Endothelial cell of umbilical vein (primary cell): ENCODE results near the gene CEP89. TPM values are rescaled to one million over a fixed set of nuclear protein-coding genes. Genes with fewer than 3 reads are reported as not detected.
"Not testable (repeated sequence)": the region's sequence is repeated elsewhere in the genome, so short reads cannot be mapped to it uniquely, and the experiment has no call there.

Experiments used
- BruUV-seq: library from RNA; stranded (reverse); fragments of 400-500 nt; replicated peaks from 2 replicates; lab custom pipeline; 2021; lab: Mats Ljungman, UMichigan
- CTCF ChIA-PET: fragments of 300-600, 350-600 bp; sonication (Branson Sonifier 250); formaldehyde crosslinking; loops from one replicate; lab custom pipeline; 2021; ENCODE audit warnings: antibody characterized with exemption, inconsistent platforms; lab: Charles Lee
- POLR2A ChIA-PET: fragments of 300-600, 350-600 bp; sonication (Branson Sonifier 250); formaldehyde crosslinking; loops from one replicate; lab custom pipeline; 2021; ENCODE audit warnings: antibody characterized with exemption, inconsistent platforms; lab: Charles Lee
- DNase-seq: peaks from one replicate; pipeline ENCODE4 v3.0.0-alpha.2; 2011; ENCODE audit warnings: low read depth, low spot score
- FAIRE-seq: peaks from 2 replicates; lab custom pipeline; 2011; peaks lifted over from hg19 to GRCh38; lab: Jason Lieb, UNC
- H2AFZ ChIP-seq: 2 replicates; pipeline ENCODE4 v1.6.0; 2012; ENCODE audit warnings: low read depth, low read length, control low read depth, inconsistent platforms
- H3K27ac ChIP-seq: 2 replicates; pipeline ENCODE4 v1.5.1; 2011; ENCODE audit warnings: low read depth, mild to moderate bottlenecking, control low read depth, low read length, moderate library complexity; ENCODE audit not compliant: insufficient read depth
- H3K27me3 ChIP-seq, 2 experiments: 2 replicates each; pipeline versions ENCODE4 v1.6.0 to v1.6.1; 2011; ENCODE audit warnings: low read length in 2 of 2, mixed read lengths in 1 of 2; ENCODE audit not compliant: control insufficient read depth in 2 of 2, insufficient read depth in 2 of 2
- H3K36me3 ChIP-seq, 2 experiments: 2 replicates in 1 of 2; 3 replicates in 1 of 2; pipeline ENCODE4 v1.5.1; 2011; ENCODE audit warnings: low read length in 2 of 2, mild to moderate bottlenecking in 1 of 2, moderate library complexity in 1 of 2; ENCODE audit not compliant: control insufficient read depth in 2 of 2, insufficient read depth in 2 of 2; ENCODE audit errors: extremely low read depth in 1 of 2
- H3K4me1 ChIP-seq: 3 replicates; pipeline ENCODE4 v1.5.1; 2011; ENCODE audit warnings: mild to moderate bottlenecking, low read length; ENCODE audit not compliant: control insufficient read depth, insufficient read depth; ENCODE audit errors: extremely low read depth
- H3K4me2 ChIP-seq: 2 replicates; pipeline ENCODE4 v1.6.1; 2011; ENCODE audit warnings: low read length, control low read depth, mixed read lengths; ENCODE audit not compliant: insufficient read depth
- H3K4me3 ChIP-seq, 3 experiments: fragments of 200-600 bp in 1 of 3; sonication (generic), shearing (Covaris generic) in 1 of 3; replicated peaks in 1 of 3; 2 replicates each; pipeline ENCODE4 v1.5.1; 2011 to 2016; ENCODE audit warnings: control low read depth in 3 of 3, low read length in 3 of 3, mild to moderate bottlenecking in 2 of 3, inconsistent platforms in 1 of 3, low read depth in 1 of 3, moderate library complexity in 1 of 3; ENCODE audit not compliant: insufficient read depth in 1 of 3
- H3K79me2 ChIP-seq: 2 replicates; pipeline ENCODE4 v1.6.0; 2012; ENCODE audit warnings: low read length, inconsistent platforms; ENCODE audit not compliant: control insufficient read depth, insufficient read depth
- H3K9ac ChIP-seq: replicated peaks from 2 replicates; pipeline ENCODE3; 2011; ENCODE audit warnings: low read length, control low read depth; ENCODE audit not compliant: insufficient read depth; ENCODE audit errors: extremely low read depth
- H3K9me1 ChIP-seq: replicated peaks from 3 replicates; pipeline ENCODE4 v1.6.0; 2011; ENCODE audit warnings: mild to moderate bottlenecking, low read length; ENCODE audit not compliant: control insufficient read depth, insufficient read depth; ENCODE audit errors: extremely low read depth
- H3K9me3 ChIP-seq: replicated peaks from 2 replicates; pipeline ENCODE4 v1.5.1; 2012; ENCODE audit warnings: low read length, inconsistent platforms; ENCODE audit not compliant: control insufficient read depth, insufficient read depth
- H4K20me1 ChIP-seq: replicated peaks from 2 replicates; pipeline ENCODE3; 2011; ENCODE audit warnings: mild to moderate bottlenecking, low read length; ENCODE audit not compliant: control insufficient read depth, insufficient read depth; ENCODE audit errors: extremely low read depth
- JUN ChIP-seq: IDR thresholded peaks from 2 replicates; pipeline ENCODE4 v1.6.1; 2011; ENCODE audit warnings: borderline replicate concordance, low read depth; ENCODE audit not compliant: insufficient read length, insufficient read depth
- POLR2A ChIP-seq: IDR thresholded peaks from 2 replicates; pipeline ENCODE4 v1.6.1; 2012; ENCODE audit warnings: low read depth, mild to moderate bottlenecking, control low read depth, low read length
- dilution Hi-C: fragments of 300-500 bp; cut with MboI; formaldehyde crosslinking; loops from one replicate; pipeline ENCODE4 v1.15.0; 2019; ENCODE audit warnings: low sequenced_read_pairs; ENCODE audit not compliant: extremely low pct_ligation_motif_present
- intact Hi-C: fragments of 100-400 bp; cut with micrococcal nuclease; formaldehyde crosslinking; loops from one replicate; pipeline ENCODE4 v1.10.0; 2022
- polyA plus RNA-seq, 4 experiments: library from polyadenylated mRNA; depleted of rRNA in 3 of 4; stranded (reverse) in 3 of 4; unstranded in 1 of 4; fragments of >200 nt; gene quantifications; 2 replicates each; pipeline versions ENCODE4 v1.2.1 to v1.2.3, GENCODE V29; 2011 to 2012; ENCODE audit warnings: missing spikeins in 1 of 4
- total RNA-seq: library from RNA; stranded (reverse); gene quantifications from 2 replicates; pipeline ENCODE4 v1.2.3, GENCODE V29; 2021

The CEP89 gene
- total and polyA plus RNA-seq, 2 donors (not counting 3 experiments of a cell fraction or from before 2014, with no cell fraction given), result 25.1 to 46.2 TPM

GRCh38 chr19:32832094-32832493 lies 139.7 kb downstream of the CEP89 start:
- H4K20me1 ChIP-seq, DNase-seq, intact Hi-C loops, H3K36me3 ChIP-seq, H3K9me1 ChIP-seq, BruUV-seq, H3K27me3 ChIP-seq, H3K9me3 ChIP-seq, H3K4me3 ChIP-seq, CTCF ChIA-PET, dilution Hi-C loops, H3K9ac ChIP-seq, H2AFZ ChIP-seq, FAIRE-seq, H3K4me2 ChIP-seq, POLR2A ChIA-PET, H3K27ac ChIP-seq, H3K79me2 ChIP-seq, H3K4me1 ChIP-seq: not testable (repeated sequence)

GRCh38 chr19:32831611-32832010 lies 140.1 kb downstream of the CEP89 start:
- DNase-seq (no peak), FAIRE-seq (no peak)
- Histone ChIP-seq H3K9ac (no peak overlapping the region), H2AFZ (no peak overlapping the region), H3K4me3 (no peak overlapping the region), H3K4me2 (no peak overlapping the region), H3K36me3 (no peaks in the 10 kb centered on the region), H3K9me1 (no peaks in the 10 kb centered on the region), H3K79me2 (no peaks in the 10 kb centered on the region), H3K27me3 (no peaks in the 10 kb centered on the region), H3K9me3 (no peaks in the 10 kb centered on the region), H4K20me1 (no peaks in the 10 kb centered on the region), H3K4me1 (no peaks in the 10 kb centered on the region), H3K27ac (no peak overlapping the region)
- BruUV-seq, result no TSS peak
- POLR2A ChIA-PET, result no interaction called here
- dilution Hi-C loops, result no loop called here
- intact Hi-C loops, result no loop called here
- CTCF ChIA-PET, result no interaction called here
- TF ChIP-seq JUN (no peak), POLR2A (no peak)
